Smooth muscle cell (in vitro differentiated cells): Measurements from ENCODE around the gene UQCR10. TPM values are rescaled to one million over a fixed set of nuclear protein-coding genes. Genes with fewer than 3 reads are reported as not detected.

Experiments
- DNase-seq: peaks from one replicate; lab custom pipeline; 2025; ENCODE audit not compliant: unreplicated experiment; lab: John Stamatoyannopoulos, UW
- H2AFZ ChIP-seq: fragments of 200-600 bp; sonication (generic); 2 replicates; pipeline ENCODE4 v1.6.0; 2016; ENCODE audit warnings: antibody characterized with exemption, low read depth, mild to moderate bottlenecking
- H3F3A ChIP-seq: fragments of 200-600 bp; sonication (generic); 2 replicates; pipeline ENCODE4 v1.6.0; 2017; ENCODE audit warnings: antibody characterized with exemption, low read depth
- H3K27ac ChIP-seq: fragments of 200-600 bp; sonication (generic); 2 replicates; pipeline ENCODE4 v1.5.1; 2016; ENCODE audit warnings: low read depth, mild to moderate bottlenecking
- H3K27me3 ChIP-seq: fragments of 200-600 bp; sonication (generic); 2 replicates; pipeline ENCODE4 v1.6.1; 2016; ENCODE audit warnings: low read depth, mild to moderate bottlenecking
- H3K36me3 ChIP-seq: fragments of 200-600 bp; sonication (generic); 2 replicates; pipeline ENCODE4 v1.5.1; 2016; ENCODE audit warnings: low read depth
- H3K4me1 ChIP-seq: fragments of 200-600 bp; sonication (generic); 2 replicates; pipeline ENCODE4 v1.5.1; 2016; ENCODE audit warnings: low read depth
- H3K4me2 ChIP-seq: fragments of 200-600 bp; sonication (generic); 2 replicates; pipeline ENCODE4 v1.6.0; 2016; ENCODE audit warnings: mild to moderate bottlenecking
- H3K4me3 ChIP-seq: fragments of 200-600 bp; sonication (generic); 2 replicates; pipeline ENCODE4 v1.5.1; 2016; ENCODE audit warnings: mild to moderate bottlenecking
- H3K79me2 ChIP-seq: fragments of 200-600 bp; sonication (generic); 2 replicates; pipeline ENCODE4 v1.6.0; 2016; ENCODE audit warnings: low read depth, mild to moderate bottlenecking
- H3K9ac ChIP-seq: fragments of 200-600 bp; sonication (generic); 2 replicates; pipeline ENCODE4 v1.6.0; 2016; ENCODE audit warnings: low read depth
- H3K9me3 ChIP-seq: fragments of 200-600 bp; sonication (generic); replicated peaks from 2 replicates; pipeline ENCODE4 v1.5.1; 2016; ENCODE audit warnings: low read depth
- H4K20me1 ChIP-seq: fragments of 200-600 bp; sonication (generic); 2 replicates; pipeline ENCODE4 v1.6.0; 2016; ENCODE audit warnings: low read depth
- WGBS: methylation state at CpG from one replicate; pipeline ENCODE4 v1.1.7; 2016; ENCODE audit warnings: low lambda C conversion rate; 5-methylcytosine and 5-hydroxymethylcytosine counted together
- polyA plus RNA-seq: library from polyadenylated mRNA; unstranded; fragments of >200 nt; fragmentation: Nextera tagmentation; extraction: Ambion mirVana; gene quantifications from 2 replicates; pipeline ENCODE4 v1.2.1, GENCODE V29; 2016
- total RNA-seq: library from RNA; depleted of rRNA; stranded (reverse); fragments of >200 nt; gene quantifications from 2 replicates; pipeline ENCODE4 v1.2.3, GENCODE V29; 2014
- TF ChIP-seq, protein P1 (sequence below): fragments of 200-600 bp; sonication (generic); IDR thresholded peaks from 2 replicates; pipeline ENCODE4 v1.5.1; 2017; ENCODE audit warnings: borderline replicate concordance, mild to moderate bottlenecking, antibody characterized with exemption; ENCODE audit not compliant: insufficient read depth, poor library complexity, severe bottlenecking

Gene UQCR10
- total and polyA plus RNA-seq, 2 experiments from 2014 or later = 102 to 296 TPM

- no peak overlapping the region for H3K4me3 ChIP-seq
- TF ChIP-seq, protein P1, sequence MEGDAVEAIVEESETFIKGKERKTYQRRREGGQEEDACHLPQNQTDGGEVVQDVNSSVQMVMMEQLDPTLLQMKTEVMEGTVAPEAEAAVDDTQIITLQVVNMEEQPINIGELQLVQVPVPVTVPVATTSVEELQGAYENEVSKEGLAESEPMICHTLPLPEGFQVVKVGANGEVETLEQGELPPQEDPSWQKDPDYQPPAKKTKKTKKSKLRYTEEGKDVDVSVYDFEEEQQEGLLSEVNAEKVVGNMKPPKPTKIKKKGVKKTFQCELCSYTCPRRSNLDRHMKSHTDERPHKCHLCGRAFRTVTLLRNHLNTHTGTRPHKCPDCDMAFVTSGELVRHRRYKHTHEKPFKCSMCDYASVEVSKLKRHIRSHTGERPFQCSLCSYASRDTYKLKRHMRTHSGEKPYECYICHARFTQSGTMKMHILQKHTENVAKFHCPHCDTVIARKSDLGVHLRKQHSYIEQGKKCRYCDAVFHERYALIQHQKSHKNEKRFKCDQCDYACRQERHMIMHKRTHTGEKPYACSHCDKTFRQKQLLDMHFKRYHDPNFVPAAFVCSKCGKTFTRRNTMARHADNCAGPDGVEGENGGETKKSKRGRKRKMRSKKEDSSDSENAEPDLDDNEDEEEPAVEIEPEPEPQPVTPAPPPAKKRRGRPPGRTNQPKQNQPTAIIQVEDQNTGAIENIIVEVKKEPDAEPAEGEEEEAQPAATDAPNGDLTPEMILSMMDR = no peak
- H2AFZ ChIP-seq = no peak overlapping the region
- 59% methylated on average over 15 of the region's 15 CpGs for WGBS
- H3K27ac ChIP-seq = no peak overlapping the region
- no peaks in the 10 kb centered on the region for H3K9me3 ChIP-seq
- no peaks in the 10 kb centered on the region for H3K79me2 ChIP-seq
- no peaks in the 10 kb centered on the region for H3F3A ChIP-seq
- H3K4me2 ChIP-seq = no peak overlapping the region
- H3K36me3 ChIP-seq = no peaks in the 10 kb centered on the region
- H3K9ac ChIP-seq = no peak overlapping the region
- no peak for DNase-seq
- no peaks in the 10 kb centered on the region for H3K4me1 ChIP-seq
- peaks cover 27% of the 10 kb centered on the region for H3K27me3 ChIP-seq
- H4K20me1 ChIP-seq = no peaks in the 10 kb centered on the region
Measured at GRCh38 chr22:29726512-29727130, 40.5 kb upstream of the UQCR10 start.

DNA sequence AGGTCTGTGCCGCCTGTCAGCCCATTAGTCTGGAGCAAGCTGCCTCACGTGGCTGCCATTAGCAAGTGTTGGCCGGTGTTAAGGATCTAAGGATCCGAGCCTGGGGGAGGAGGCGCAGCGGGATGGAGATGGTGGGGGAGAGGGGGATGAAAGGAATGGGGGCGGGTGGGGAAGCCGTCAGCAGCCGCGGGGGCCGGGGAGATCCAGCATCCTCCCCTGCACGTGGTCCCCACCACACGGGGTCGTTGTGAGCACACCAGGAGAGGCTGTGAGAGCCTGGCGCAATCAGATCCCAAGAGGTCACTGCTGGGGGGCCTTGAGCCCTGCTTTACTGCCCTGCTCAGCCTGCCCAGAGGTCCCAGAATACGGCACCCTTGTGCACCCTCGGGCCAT is 40.0 kb upstream of the UQCR10 start:
- H3K9me3 ChIP-seq = no peaks in the 10 kb centered on the region
- no peaks in the 10 kb centered on the region for H3K79me2 ChIP-seq
- TF ChIP-seq, protein P1 = peak; percentile 38
- H2AFZ ChIP-seq = no peak overlapping the region
- H3F3A ChIP-seq = no peaks in the 10 kb centered on the region
- no peak for DNase-seq
- H3K27me3 ChIP-seq = peaks cover 22% of the 10 kb centered on the region
- no peaks in the 10 kb centered on the region for H3K4me1 ChIP-seq
- no peak overlapping the region for H3K4me2 ChIP-seq
- H4K20me1 ChIP-seq = no peaks in the 10 kb centered on the region
- H3K27ac ChIP-seq = no peak overlapping the region
- H3K4me3 ChIP-seq = no peak overlapping the region
- H3K9ac ChIP-seq = no peak overlapping the region
- no peaks in the 10 kb centered on the region for H3K36me3 ChIP-seq
- WGBS = 18% methylated on average over 13 of the region's 17 CpGs

DNA sequence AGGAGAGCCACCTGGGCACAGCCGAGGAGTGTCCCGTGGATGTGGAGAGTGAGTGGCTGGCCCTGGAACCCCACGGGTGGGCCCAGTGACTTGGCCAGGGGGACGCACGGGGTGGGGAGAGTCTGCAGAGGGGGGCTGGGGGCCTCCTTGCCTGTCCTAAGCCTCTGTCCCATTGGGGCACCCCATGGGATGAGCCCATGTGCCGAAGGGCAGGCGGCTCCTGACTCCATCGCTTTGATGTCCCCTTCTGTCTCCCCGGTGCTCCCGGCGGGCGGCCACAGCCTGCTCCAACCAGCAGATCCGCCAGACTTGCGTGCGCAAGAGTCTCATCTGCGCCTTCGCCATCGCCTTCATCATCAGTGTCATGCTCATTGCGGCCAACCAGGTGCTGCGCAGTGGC is 38.0 kb upstream of the UQCR10 start:
- Histone ChIP-seq H3F3A (no peaks in the 10 kb centered on the region), H3K4me3 (no peak overlapping the region), H2AFZ (no peak overlapping the region), H3K4me2 (no peak overlapping the region), H3K9ac (no peak overlapping the region), H3K4me1 (no peaks in the 10 kb centered on the region), H3K9me3 (no peaks in the 10 kb centered on the region), H4K20me1 (no peaks in the 10 kb centered on the region), H3K36me3 (no peaks in the 10 kb centered on the region), H3K27me3 (peaks cover 5% of the 10 kb centered on the region), H3K79me2 (no peaks in the 10 kb centered on the region), H3K27ac (no peak overlapping the region)
- TF ChIP-seq, protein P1 = no peak
- DNase-seq = no peak
- 94% methylated on average over 20 of the region's 20 CpGs for WGBS
